GM12872 (cell line): Measurements from ENCODE around the gene ANKRD63.

Experiments used
- CTCF ChIP-seq: IDR thresholded peaks from 3 replicates; pipeline ENCODE4 v1.5.1; 2011; ENCODE audit warnings: low read depth, mild to moderate bottlenecking, low read length, moderate library complexity; ENCODE audit not compliant: insufficient read depth

ANKRD63 gene

DNA sequence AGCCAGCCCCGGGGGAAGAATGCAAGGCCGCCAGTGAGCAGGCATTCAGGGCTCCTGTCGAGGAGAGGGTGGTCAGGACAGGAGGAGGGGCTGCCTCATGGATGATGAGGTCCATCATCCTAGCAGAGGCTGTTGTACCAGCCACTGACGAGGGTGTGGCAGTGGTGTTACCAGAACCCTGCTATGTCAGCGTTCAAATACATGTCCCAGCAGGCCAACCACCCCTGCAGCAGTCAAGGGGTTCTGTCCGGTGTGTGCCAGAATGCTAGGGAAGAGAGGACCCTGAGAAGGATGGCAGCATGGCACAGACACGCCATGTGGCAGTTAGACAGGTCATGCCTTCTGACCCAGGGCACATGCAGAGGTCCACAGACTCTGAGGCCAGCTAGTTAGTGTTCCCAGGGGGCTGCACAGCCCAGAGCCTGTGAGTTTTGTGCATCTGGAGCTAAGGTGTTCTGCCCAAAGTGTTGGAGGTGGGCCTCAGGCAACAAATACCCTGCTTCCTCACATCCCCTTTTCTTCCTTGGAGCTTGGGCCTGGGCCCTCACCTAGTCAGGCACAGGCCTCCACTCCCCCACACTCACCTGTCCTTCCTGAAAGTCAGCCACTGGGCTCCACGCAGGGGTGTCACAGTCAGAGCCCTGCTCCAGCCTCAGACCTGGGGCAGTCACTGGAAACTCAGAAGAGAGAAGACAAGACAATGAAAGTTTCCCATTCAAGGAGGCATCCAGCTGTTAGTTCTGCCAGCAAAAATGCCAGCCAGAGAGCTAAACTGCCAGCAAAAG, 36.2 kb downstream of the ANKRD63 start:
- no peak for TF ChIP-seq CTCF

- no peak for TF ChIP-seq CTCF
Observed at GRCh38 chr15:40245666-40246450, 37.0 kb downstream of the ANKRD63 start.

- no peak for TF ChIP-seq CTCF
Observed at GRCh38 chr15:40244961-40245523, 37.8 kb downstream of the ANKRD63 start.

DNA sequence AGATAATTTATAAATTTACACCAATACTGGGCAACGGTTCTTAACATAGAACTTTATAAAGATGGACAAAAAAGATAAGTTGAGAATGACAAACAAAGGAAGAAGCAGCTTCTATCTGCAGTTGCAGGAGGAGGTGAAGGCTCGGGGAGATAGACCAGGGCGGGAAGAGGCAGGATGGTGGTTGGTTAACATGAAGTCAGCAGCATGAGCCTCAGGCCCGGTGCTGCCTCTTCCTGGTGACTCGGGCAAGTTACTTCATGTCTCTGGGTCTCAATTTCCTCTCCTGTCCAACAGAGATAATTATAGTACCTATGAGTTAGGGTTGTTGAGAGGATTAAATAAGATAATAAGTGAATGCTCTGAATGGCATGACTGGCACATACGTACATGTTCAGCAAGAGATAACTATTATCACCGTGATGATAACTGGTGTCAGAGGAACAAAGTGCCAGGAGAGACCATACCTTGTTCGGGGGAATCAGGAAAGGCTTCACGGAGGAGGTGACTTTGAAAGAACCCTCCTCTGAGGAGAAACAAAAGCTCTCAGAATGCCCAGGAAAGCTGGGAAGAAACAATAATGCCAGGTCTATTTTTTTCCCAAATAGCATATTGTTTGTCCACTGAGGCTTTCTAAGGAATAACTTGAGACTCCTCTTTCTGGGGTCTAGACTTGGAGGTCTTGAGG, 39.6 kb downstream of the ANKRD63 start:
- no peak for TF ChIP-seq CTCF

- no peak for TF ChIP-seq CTCF
Observed at GRCh38 chr15:40242601-40243000, 40.3 kb downstream of the ANKRD63 start.

- no peak for TF ChIP-seq CTCF
Observed at GRCh38 chr15:40242213-40242599, 40.7 kb downstream of the ANKRD63 start.
